Spinal cord (tissue), 10 donors: ENCODE data around the gene DNAL4. TPM values are rescaled to one million over a fixed set of nuclear protein-coding genes. Genes with fewer than 3 reads are reported as not detected.

ENCODE experiments used
- DNase-seq, 6 donors: peaks; one replicate each; pipeline versions ENCODE4 v3.0.0 to v3.0.0-alpha.2; 2013 to 2015; ENCODE audit warnings: low spot score in 6 of 6, low read depth in 4 of 6
- H3K27ac ChIP-seq: one replicate; pipeline ENCODE4 v1.5.1; 2013; ENCODE audit warnings: low read depth, low read length, control low read depth
- H3K27me3 ChIP-seq: one replicate; pipeline ENCODE4 v1.6.1; 2013; ENCODE audit warnings: low read length; ENCODE audit not compliant: control insufficient read depth, insufficient read depth
- H3K36me3 ChIP-seq: one replicate; pipeline ENCODE4 v1.6.1; 2013; ENCODE audit warnings: low read length; ENCODE audit not compliant: control insufficient read depth, insufficient read depth
- H3K4me1 ChIP-seq: one replicate; pipeline ENCODE4 v1.6.1; 2013; ENCODE audit warnings: low read length; ENCODE audit not compliant: control insufficient read depth, insufficient read depth
- H3K4me3 ChIP-seq: one replicate; pipeline ENCODE4 v1.5.1; 2013; ENCODE audit warnings: low read depth, low read length, control low read depth
- H3K9me3 ChIP-seq: one replicate; pipeline ENCODE4 v1.6.1; 2013; ENCODE audit warnings: low read length; ENCODE audit not compliant: control insufficient read depth, insufficient read depth
- WGBS: methylation state at CpG from one replicate; pipeline ENCODE4 v1.1.5; 2013; ENCODE audit warnings: missing lambda C conversion rate; ENCODE audit not compliant: insufficient coverage; 5-methylcytosine and 5-hydroxymethylcytosine counted together
- polyA plus RNA-seq, 2 donors: library from polyadenylated mRNA; unstranded; fragments of 120-200 nt; gene quantifications; one replicate each; pipeline ENCODE4 v1.2.1, GENCODE V29; 2013; ENCODE audit not compliant: insufficient read length in 2 of 2
- small RNA-seq: library from RNA; depleted of rRNA; stranded (forward); fragments of <200 nt; gene quantifications from one replicate; pipeline ENCODE3, GENCODE V24; 2014; ENCODE audit warnings: low replicate concordance
- total RNA-seq, 2 donors: library from RNA; depleted of rRNA in 1 of 2; stranded (reverse); fragments of 120-200 nt in 1 of 2; fragments of >200 nt in 1 of 2; gene quantifications; one replicate each; pipeline versions ENCODE4 v1.2.3 to v1.2.4, GENCODE V29; 2013 to 2014
- donor health status: healthy.

Gene DNAL4
- total and polyA plus RNA-seq, 4 donors = 9.0 to 31.0 (median 21.6) TPM

DNA sequence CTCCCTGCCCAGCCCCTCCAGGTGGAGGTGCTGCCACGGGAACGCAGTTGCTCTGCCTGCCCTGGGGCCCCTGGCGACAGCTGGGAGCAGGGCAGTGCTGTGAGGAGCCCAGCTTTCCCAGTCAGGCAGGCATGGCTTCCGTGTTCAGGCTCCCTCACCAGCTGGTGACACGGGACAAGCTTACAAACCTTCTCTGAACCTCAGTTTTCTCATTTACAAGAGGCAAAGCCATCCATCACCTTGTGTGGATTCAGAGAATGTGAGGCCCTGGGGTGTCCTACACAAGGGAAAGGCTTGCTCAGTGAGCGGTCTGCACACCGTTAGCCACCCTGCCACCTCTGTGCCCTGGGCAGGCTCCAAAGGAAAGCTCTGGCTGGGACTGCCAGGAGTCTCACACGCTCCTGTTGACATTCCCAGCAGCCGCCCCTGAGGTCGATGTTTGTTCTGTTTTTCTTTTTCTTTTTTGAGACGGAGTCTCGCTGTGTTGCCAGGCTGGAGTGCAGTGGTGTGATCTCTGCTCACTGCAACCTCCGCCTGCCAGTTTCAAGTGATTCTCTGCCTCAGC, 61.6 kb downstream of the DNAL4 start:
- H3K27me3 ChIP-seq = no peaks in the 10 kb centered on the region
- WGBS = 58% methylated on average over 11 of the region's 13 CpGs
- H3K9me3 ChIP-seq = no peaks in the 10 kb centered on the region
- H3K27ac ChIP-seq = no peak overlapping the region
- no peak for DNase-seq
- peaks cover 98% of the 10 kb centered on the region for H3K36me3 ChIP-seq
- peaks cover 35% of the 10 kb centered on the region for H3K4me1 ChIP-seq
- no peak overlapping the region for H3K4me3 ChIP-seq

DNA sequence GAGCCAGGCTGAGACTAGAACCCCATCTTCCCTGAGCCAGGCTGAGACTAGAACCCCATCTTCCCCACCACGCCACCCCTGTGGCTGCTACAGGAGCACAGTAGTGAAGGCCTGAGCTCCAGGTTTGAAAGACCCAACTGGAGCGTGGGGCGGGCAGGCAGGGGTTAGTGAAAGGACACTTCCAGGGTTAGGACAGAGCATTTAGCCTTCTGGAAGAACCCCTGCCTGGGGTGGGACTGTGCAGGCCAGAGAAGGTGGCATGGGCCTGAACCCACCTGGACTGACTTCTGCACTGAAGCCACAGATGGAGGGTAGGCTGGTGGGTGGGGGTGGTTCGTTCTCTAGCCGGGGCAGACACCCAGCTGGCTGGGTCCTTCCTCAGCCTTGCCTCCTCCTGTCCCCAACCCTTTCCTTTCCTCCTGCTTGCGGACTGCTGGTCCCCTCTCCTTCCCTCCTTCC, 62.2 kb downstream of the DNAL4 start:
- no peak overlapping the region for H3K27ac ChIP-seq

GRCh38 chr22:38730411-38730871, 63.5 kb downstream of the DNAL4 start:
- 93% methylated on average over 9 of the region's 13 CpGs for WGBS
- Histone ChIP-seq H3K36me3 (peaks cover 98% of the 10 kb centered on the region), H3K4me3 (no peak overlapping the region), H3K4me1 (peaks cover 35% of the 10 kb centered on the region), H3K27ac (no peak overlapping the region), H3K9me3 (no peaks in the 10 kb centered on the region), H3K27me3 (no peaks in the 10 kb centered on the region)
- no peak for DNase-seq

More for the DNA sequence above, 62.2 kb downstream of the DNAL4 start:
- 84% methylated on average over 3 of the region's 6 CpGs for WGBS
- H3K4me1 ChIP-seq = peaks cover 35% of the 10 kb centered on the region
- no peak overlapping the region for H3K4me3 ChIP-seq
- H3K9me3 ChIP-seq = no peaks in the 10 kb centered on the region
- H3K27me3 ChIP-seq = no peaks in the 10 kb centered on the region
- H3K36me3 ChIP-seq = peaks cover 98% of the 10 kb centered on the region
- no peak for DNase-seq

GRCh38 chr22:38729946-38730345, 64.0 kb downstream of the DNAL4 start:
- Histone ChIP-seq H3K27ac (no peak overlapping the region), H3K9me3 (no peaks in the 10 kb centered on the region), H3K27me3 (no peaks in the 10 kb centered on the region), H3K36me3 (peaks cover 97% of the 10 kb centered on the region), H3K4me3 (no peak overlapping the region), H3K4me1 (peaks cover 35% of the 10 kb centered on the region)
- 75% methylated on average over 4 of the region's 6 CpGs for WGBS
- DNase-seq = no peak

DNA sequence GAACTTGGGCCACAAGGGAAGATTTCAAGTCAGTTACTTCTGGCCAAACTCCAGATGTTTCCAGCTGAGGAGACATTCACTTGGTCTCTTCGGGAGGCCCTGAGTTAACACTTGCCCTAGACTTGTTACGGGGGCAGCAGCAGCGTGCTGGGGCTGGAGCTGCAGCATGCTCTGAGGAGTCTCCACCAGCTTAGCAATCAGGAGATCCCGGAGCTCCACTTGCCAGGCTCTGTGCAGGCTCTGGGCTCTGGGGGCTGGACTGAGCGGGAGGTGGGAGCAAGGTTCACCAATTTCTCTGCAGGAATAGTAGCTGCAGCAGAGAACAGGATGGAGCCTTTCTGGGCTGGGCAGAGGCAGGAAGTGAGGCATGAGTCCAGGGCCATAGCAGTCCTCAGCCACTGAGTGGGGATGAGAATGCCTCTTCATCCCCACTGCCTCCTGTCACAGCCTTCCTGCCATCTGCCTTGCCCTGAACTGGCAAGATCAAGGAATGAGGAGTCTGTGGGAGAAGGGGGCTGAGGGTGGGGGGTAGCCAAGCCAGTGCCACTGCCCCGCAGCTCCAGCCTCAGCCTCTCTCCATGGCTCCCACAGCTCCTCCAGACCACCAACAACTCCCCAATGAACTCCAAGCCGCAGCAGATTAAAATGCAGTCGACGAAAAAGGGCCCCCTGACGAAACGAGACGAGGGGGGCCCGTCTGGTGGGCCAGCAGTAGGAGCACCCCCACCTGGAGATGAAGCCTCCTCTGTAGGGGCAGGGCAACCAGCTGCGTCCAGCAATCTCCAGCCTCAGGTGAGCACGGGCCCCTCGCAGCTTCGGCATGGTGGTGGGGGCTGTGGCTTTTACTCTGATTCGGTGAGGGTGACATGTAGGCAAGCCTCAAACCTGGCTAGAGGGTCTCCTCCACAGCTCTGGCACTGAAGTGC, 64.8 kb downstream of the DNAL4 start:
- no peak overlapping the region for H3K4me3 ChIP-seq
- peaks cover 31% of the 10 kb centered on the region for H3K4me1 ChIP-seq
- no peak overlapping the region for H3K27ac ChIP-seq
- 80% methylated on average over 13 of the region's 18 CpGs for WGBS
- H3K27me3 ChIP-seq = no peaks in the 10 kb centered on the region
- H3K36me3 ChIP-seq = peaks cover 92% of the 10 kb centered on the region
- peak in 1 of 6 donors; percentile 51 for DNase-seq
- H3K9me3 ChIP-seq = no peaks in the 10 kb centered on the region

Small RNA genes lying within 50 kb of the gene (small RNA-seq; reads per million reads assigned to genes)
- not detected for gene AL021707.8

Other genes with a start within 250 kb of the DNAL4 start
- 1 to 10 TPM; 3.8 to 3.9 TPM for gene DMC1, start 224.0 kb downstream of the DNAL4 start, total RNA-seq
- 1 to 10 TPM; 1.9 to 2.9 TPM for gene DMC1, start 224.0 kb downstream of the DNAL4 start, polyA plus RNA-seq
- 1 to 10 TPM; 5.9 to 8.8 TPM for gene FAM227A, start 137.8 kb downstream of the DNAL4 start, total RNA-seq
- 1 to 10 TPM; 6.5 to 9.4 TPM for gene FAM227A, start 137.8 kb downstream of the DNAL4 start, polyA plus RNA-seq
- 10 to 100 TPM; 16.1 to 37.5 TPM for gene CBY1, start 137.5 kb downstream of the DNAL4 start, total RNA-seq
- gene CBY1, start 137.5 kb downstream of the DNAL4 start, polyA plus RNA-seq = 10 to 100 TPM; 38.1 to 53.0 TPM
- 10 to 100 TPM; 38.4 to 52.3 TPM for gene TOMM22, start 112.2 kb downstream of the DNAL4 start, total RNA-seq
- gene TOMM22, start 112.2 kb downstream of the DNAL4 start, polyA plus RNA-seq = 10 to 100 TPM; 78.7 to 86.1 TPM
- gene JOSD1, start 93.2 kb downstream of the DNAL4 start, total RNA-seq = 10 to 100 TPM; 36.4 to 51.0 TPM
- gene JOSD1, start 93.2 kb downstream of the DNAL4 start, polyA plus RNA-seq = 10 to 100 TPM; 35.4 to 43.1 TPM
- gene GTPBP1, start 88.2 kb downstream of the DNAL4 start, total RNA-seq = 10 to 100 TPM; 25.0 to 31.8 TPM
- 10 to 100 TPM; 57.0 to 79.6 TPM for gene GTPBP1, start 88.2 kb downstream of the DNAL4 start, polyA plus RNA-seq
- 10 to 100 TPM; 33.2 to 43.6 TPM for gene SUN2, start 38.1 kb downstream of the DNAL4 start, total RNA-seq
- gene SUN2, start 38.1 kb downstream of the DNAL4 start, polyA plus RNA-seq = 10 to 100 TPM; 48.4 to 66.9 TPM
- 10 to 100 TPM; 12.0 to 28.4 TPM for gene NPTXR, start 49.9 kb upstream of the DNAL4 start, total RNA-seq
- 10 to 100 TPM; 91.2 to 94.0 TPM for gene NPTXR, start 49.9 kb upstream of the DNAL4 start, polyA plus RNA-seq
- 10 to 100 TPM; 38.3 to 50.0 TPM for gene CBX6, start 78.1 kb upstream of the DNAL4 start, total RNA-seq
- gene CBX6, start 78.1 kb upstream of the DNAL4 start, polyA plus RNA-seq = 10 to 100 TPM; 68.9 to 70.0 TPM
- 1 to 10 TPM in 1 of 2 donors, under 1 TPM in 1; 0.28 to 2.4 TPM for gene APOBEC3A, start 163.5 kb upstream of the DNAL4 start, total RNA-seq
- gene APOBEC3A, start 163.5 kb upstream of the DNAL4 start, polyA plus RNA-seq = not detected
- gene APOBEC3B, start 188.2 kb upstream of the DNAL4 start, total RNA-seq = 1 to 10 TPM; 1.1 to 2.1 TPM
- gene APOBEC3B, start 188.2 kb upstream of the DNAL4 start, polyA plus RNA-seq = 1 to 10 TPM; 2.3 to 2.6 TPM
- 1 to 10 TPM; 2.6 to 3.5 TPM for gene APOBEC3C, start 220.1 kb upstream of the DNAL4 start, total RNA-seq
- gene APOBEC3C, start 220.1 kb upstream of the DNAL4 start, polyA plus RNA-seq = 1 to 10 TPM; 2.8 to 4.7 TPM
- 1 to 10 TPM in 1 of 2 donors, under 1 TPM in 1; 0.20 to 2.0 TPM for gene APOBEC3D, start 227.0 kb upstream of the DNAL4 start, total RNA-seq
- 1 to 10 TPM; 1.2 to 1.4 TPM for gene APOBEC3D, start 227.0 kb upstream of the DNAL4 start, polyA plus RNA-seq
- gene APOBEC3F, start 246.7 kb upstream of the DNAL4 start, total RNA-seq = 1 to 10 TPM; 3.2 to 8.0 TPM
- gene APOBEC3F, start 246.7 kb upstream of the DNAL4 start, polyA plus RNA-seq = 1 to 10 TPM; 1.9 to 3.3 TPM